Skeletal muscle satellite cell (primary cell): ENCODE data around the gene ERVMER34-1.

Experiments used
- H3K27me3 ChIP-seq: 2 replicates; pipeline ENCODE4 v1.7.0; 2013; ENCODE audit warnings: low read length; ENCODE audit not compliant: control insufficient read depth, insufficient read depth
- H3K36me3 ChIP-seq: 2 replicates; pipeline ENCODE4 v1.7.0; 2013; ENCODE audit warnings: mild to moderate bottlenecking, control low read depth, low read length; ENCODE audit not compliant: insufficient read depth
- H3K4me1 ChIP-seq: 2 replicates; pipeline ENCODE4 v1.7.0; 2013; ENCODE audit warnings: low read length; ENCODE audit not compliant: control insufficient read depth, insufficient read depth
- H3K4me2 ChIP-seq: 2 replicates; pipeline ENCODE4 v1.7.0; 2013; ENCODE audit warnings: mild to moderate bottlenecking, low read length
- H3K4me3 ChIP-seq: 2 replicates; pipeline ENCODE4 v1.7.0; 2013; ENCODE audit warnings: low read length
- H3K9ac ChIP-seq: 2 replicates; pipeline ENCODE4 v1.7.0; 2013; ENCODE audit warnings: mild to moderate bottlenecking, low read depth, low read length, moderate library complexity
- H3K9me3 ChIP-seq: replicated peaks from 2 replicates; pipeline ENCODE4 v1.7.0; 2013; ENCODE audit warnings: mild to moderate bottlenecking, control low read depth, low read length

Gene ERVMER34-1

DNA sequence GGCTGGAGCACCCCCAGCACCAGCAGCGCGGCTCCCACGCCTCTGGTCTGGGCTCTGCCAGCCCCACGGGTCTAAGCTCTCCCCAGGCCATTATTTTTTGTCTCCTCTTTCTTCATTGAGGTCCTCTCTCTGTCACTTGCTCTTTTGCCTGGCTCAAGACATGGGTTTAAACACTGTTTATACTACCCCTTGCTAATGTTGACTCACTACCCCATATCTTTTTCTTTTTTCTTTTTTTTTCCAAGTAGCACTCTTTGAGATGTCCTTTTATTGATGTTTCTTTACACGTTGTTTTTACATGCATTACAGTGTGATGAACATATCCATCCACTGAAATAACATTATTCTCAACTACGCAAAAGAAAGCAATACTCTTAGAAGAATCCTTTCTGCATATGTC lies 1.7 kb upstream of the ERVMER34-1 start:
- Histone ChIP-seq H3K9me3 (no peaks in the 10 kb centered on the region), H3K36me3 (no peaks in the 10 kb centered on the region), H3K4me1 (peaks cover 11% of the 10 kb centered on the region), H3K27me3 (peaks cover 41% of the 10 kb centered on the region), H3K4me3 (no peak overlapping the region), H3K9ac (no peak overlapping the region), H3K4me2 (no peak overlapping the region)

- no peak overlapping the region for H3K9ac ChIP-seq
Measured at GRCh38 chr4:52751487-52751911, 274 bp upstream of the ERVMER34-1 start.

GRCh38 chr4:52750213-52750612 lies 1.0 kb downstream of the ERVMER34-1 start:
- no peak overlapping the region for H3K4me3 ChIP-seq
- peak overlapping the region; percentile 84 for H3K4me2 ChIP-seq
- H3K36me3 ChIP-seq, result no peaks in the 10 kb centered on the region
- H3K9me3 ChIP-seq, result no peaks in the 10 kb centered on the region
- no peak overlapping the region for H3K9ac ChIP-seq
- H3K27me3 ChIP-seq, result peaks cover 34% of the 10 kb centered on the region
- H3K4me1 ChIP-seq, result peaks cover 11% of the 10 kb centered on the region

More at GRCh38 chr4:52751487-52751911, 274 bp upstream of the ERVMER34-1 start:
- H3K4me3 ChIP-seq, result peak overlapping the region; percentile 63
- H3K4me2 ChIP-seq, result peak overlapping the region; percentile 84
- peaks cover 39% of the 10 kb centered on the region for H3K27me3 ChIP-seq
- no peaks in the 10 kb centered on the region for H3K36me3 ChIP-seq
- H3K9me3 ChIP-seq, result no peaks in the 10 kb centered on the region
- H3K4me1 ChIP-seq, result peaks cover 11% of the 10 kb centered on the region

DNA sequence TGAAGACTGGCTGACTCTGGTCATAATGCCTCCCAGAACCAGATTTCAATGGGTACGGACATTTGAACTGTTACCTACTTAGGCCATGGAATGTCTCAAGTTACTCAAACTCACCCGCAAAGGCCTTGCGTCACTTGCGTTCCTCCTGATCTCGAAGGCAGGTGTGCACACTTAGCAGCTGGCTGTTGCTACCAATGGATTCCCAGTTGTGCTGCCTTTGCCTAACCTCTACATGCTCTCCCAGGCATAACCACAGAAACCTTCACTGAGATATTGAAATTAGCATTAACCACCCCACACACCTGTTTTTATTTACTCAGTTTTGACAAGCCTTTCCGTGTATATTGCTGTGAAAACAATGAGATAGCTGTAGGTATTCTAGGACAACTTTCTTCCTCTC lies 2.8 kb downstream of the ERVMER34-1 start:
- Histone ChIP-seq H3K9ac (no peak overlapping the region), H3K27me3 (peaks cover 35% of the 10 kb centered on the region), H3K9me3 (no peaks in the 10 kb centered on the region), H3K4me1 (peaks cover 11% of the 10 kb centered on the region), H3K4me2 (no peak overlapping the region), H3K36me3 (no peaks in the 10 kb centered on the region), H3K4me3 (no peak overlapping the region)

GRCh38 chr4:52744588-52744987 lies 6.6 kb downstream of the ERVMER34-1 start:
- no peaks in the 10 kb centered on the region for H3K9me3 ChIP-seq
- no peaks in the 10 kb centered on the region for H3K4me1 ChIP-seq
- peaks cover 18% of the 10 kb centered on the region for H3K27me3 ChIP-seq
- H3K4me3 ChIP-seq, result no peak overlapping the region
- H3K4me2 ChIP-seq, result no peak overlapping the region
- H3K36me3 ChIP-seq, result no peaks in the 10 kb centered on the region
- H3K9ac ChIP-seq, result no peak overlapping the region

- Histone ChIP-seq H3K27me3 (peaks cover 18% of the 10 kb centered on the region), H3K9me3 (no peaks in the 10 kb centered on the region), H3K4me1 (no peaks in the 10 kb centered on the region), H3K4me2 (no peak overlapping the region), H3K36me3 (no peaks in the 10 kb centered on the region), H3K4me3 (no peak overlapping the region), H3K9ac (no peak overlapping the region)
Measured at GRCh38 chr4:52743444-52744019, 7.7 kb downstream of the ERVMER34-1 start.

DNA sequence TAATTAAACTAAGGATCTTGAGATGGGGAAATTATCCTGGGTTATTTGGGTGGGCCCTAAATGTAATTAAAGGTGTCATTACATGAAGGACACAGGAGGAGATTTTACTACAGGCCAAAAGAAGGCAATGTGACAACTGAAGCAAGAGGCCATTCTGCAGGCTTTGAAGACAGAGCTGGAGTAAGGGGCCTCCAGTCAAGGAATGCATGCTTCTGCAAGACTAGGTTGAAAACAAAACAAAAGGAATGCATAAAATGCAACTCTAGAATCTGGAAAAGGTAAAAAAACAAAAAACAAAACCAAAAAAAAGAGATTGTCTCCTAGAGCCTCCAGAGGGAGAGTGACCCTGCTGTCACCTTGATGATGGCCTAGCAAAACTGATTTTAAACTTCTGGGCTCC lies 21.6 kb downstream of the ERVMER34-1 start:
- no peaks in the 10 kb centered on the region for H3K4me1 ChIP-seq
- no peak overlapping the region for H3K4me2 ChIP-seq
- H3K27me3 ChIP-seq, result no peaks in the 10 kb centered on the region
- no peak overlapping the region for H3K4me3 ChIP-seq
- no peaks in the 10 kb centered on the region for H3K9me3 ChIP-seq
- H3K36me3 ChIP-seq, result no peaks in the 10 kb centered on the region
- H3K9ac ChIP-seq, result no peak overlapping the region

DNA sequence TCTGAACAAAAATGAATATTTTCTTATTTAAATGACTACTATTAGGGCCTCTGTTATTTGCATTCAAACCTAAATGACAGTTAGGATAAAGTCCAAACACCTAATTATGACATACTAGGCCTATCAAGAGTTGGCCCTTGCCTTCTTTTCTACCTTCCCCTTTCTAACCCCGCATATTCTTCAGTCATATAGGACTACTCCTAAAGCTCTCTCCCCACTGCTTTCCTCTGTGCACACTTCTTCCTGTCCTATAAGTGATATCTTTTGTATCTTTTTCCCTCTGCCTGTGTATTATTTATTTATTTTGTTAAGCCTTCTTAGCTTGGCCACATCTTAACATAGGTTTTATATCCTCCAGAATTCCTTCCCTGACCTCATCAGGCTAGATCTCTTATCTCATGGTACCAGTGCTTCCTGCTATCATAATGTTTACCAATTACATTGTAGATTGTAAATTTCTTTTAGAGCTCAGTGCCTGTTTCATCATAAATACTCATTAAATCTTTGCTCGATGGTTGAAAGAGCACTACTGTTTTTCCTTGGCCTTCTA lies 22.5 kb downstream of the ERVMER34-1 start:
- Histone ChIP-seq H3K4me2 (no peak overlapping the region), H3K9ac (no peak overlapping the region), H3K4me3 (no peak overlapping the region), H3K4me1 (no peaks in the 10 kb centered on the region), H3K9me3 (no peaks in the 10 kb centered on the region), H3K27me3 (no peaks in the 10 kb centered on the region), H3K36me3 (no peaks in the 10 kb centered on the region)

GRCh38 chr4:52726826-52727580 lies 24.2 kb downstream of the ERVMER34-1 start:
- no peak overlapping the region for H3K4me3 ChIP-seq
- no peaks in the 10 kb centered on the region for H3K27me3 ChIP-seq
- no peaks in the 10 kb centered on the region for H3K36me3 ChIP-seq
- H3K4me1 ChIP-seq, result peaks cover 5% of the 10 kb centered on the region
- H3K9me3 ChIP-seq, result no peaks in the 10 kb centered on the region
- H3K9ac ChIP-seq, result no peak overlapping the region
- H3K4me2 ChIP-seq, result no peak overlapping the region

GRCh38 chr4:52721968-52722815 lies 29.0 kb downstream of the ERVMER34-1 start:
- H3K9me3 ChIP-seq, result no peaks in the 10 kb centered on the region
- peaks cover 5% of the 10 kb centered on the region for H3K4me1 ChIP-seq
- no peaks in the 10 kb centered on the region for H3K27me3 ChIP-seq
- no peaks in the 10 kb centered on the region for H3K36me3 ChIP-seq
- H3K4me3 ChIP-seq, result peak overlapping the region; percentile 84
- H3K4me2 ChIP-seq, result peak overlapping the region; percentile 90
- peak overlapping the region; percentile 90 for H3K9ac ChIP-seq

GRCh38 chr4:52718123-52718522 lies 33.1 kb downstream of the ERVMER34-1 start:
- no peak overlapping the region for H3K4me3 ChIP-seq
- peaks cover 35% of the 10 kb centered on the region for H3K36me3 ChIP-seq
- H3K4me2 ChIP-seq, result no peak overlapping the region
- peaks cover 24% of the 10 kb centered on the region for H3K4me1 ChIP-seq
- no peaks in the 10 kb centered on the region for H3K27me3 ChIP-seq
- no peak overlapping the region for H3K9ac ChIP-seq
- H3K9me3 ChIP-seq, result no peaks in the 10 kb centered on the region
